Measurements from ENCODE around the gene FGA. TPM values are rescaled to one million over a fixed set of nuclear protein-coding genes. Genes with fewer than 3 reads are reported as not detected.

FGA gene
- total RNA-seq, 2 experiments from 2014 or later = not detected

Other genes starting within 250 kb of the FGA start
- gene DCHS2, start 98.9 kb downstream of the FGA start, total RNA-seq = not detected
- 10 to 100 TPM; 77.5 to 79.5 TPM for gene PLRG1, start 40.3 kb downstream of the FGA start, total RNA-seq
- not detected for gene FGB, start 27.7 kb downstream of the FGA start, total RNA-seq
- gene FGG, start 21.9 kb upstream of the FGA start, total RNA-seq = not detected
- not detected for gene LRAT, start 153.3 kb upstream of the FGA start, total RNA-seq
- not detected for gene RBM46, start 190.5 kb upstream of the FGA start, total RNA-seq